Superior temporal gyrus (tissue), 1 donor: ENCODE results near the gene COL4A2.

Experiments used
- DNase-seq: peaks from one replicate; pipeline ENCODE4 v3.0.0-alpha.2; 2016; ENCODE audit errors: extremely low spot score

The COL4A2 gene

DNA sequence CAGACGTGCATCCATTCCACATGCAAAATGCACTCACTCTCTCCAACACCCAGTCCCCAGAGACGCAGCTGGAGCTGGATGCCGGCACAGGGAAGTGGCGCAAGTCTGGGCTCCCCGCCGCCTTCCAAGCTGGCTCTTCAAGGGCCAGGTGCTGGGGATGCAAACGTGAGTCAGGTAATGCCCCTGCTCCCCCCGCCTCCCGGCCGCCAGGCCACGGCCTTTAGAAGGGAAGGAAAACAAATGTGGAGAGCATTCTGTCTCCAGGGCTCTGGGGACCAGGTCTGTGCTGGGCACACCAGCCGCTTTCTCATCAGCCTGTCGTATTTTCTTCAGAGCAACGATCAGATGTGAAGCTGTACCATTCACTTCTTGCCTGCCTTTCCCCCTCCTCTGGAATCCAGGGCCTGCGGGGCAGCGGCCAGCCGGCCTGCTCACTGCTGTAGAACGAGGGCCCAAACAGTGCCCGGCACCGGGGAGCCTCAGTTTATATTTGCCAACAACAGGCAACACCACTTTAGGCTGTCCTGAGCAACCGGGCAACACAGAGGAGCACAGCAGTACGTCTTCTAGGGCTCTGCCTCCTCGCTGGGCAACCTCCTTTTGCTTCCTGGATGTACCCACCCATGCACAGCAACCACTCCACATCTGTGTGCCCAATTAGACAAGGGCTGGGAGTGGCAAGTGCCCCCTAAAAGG, 250.7 kb downstream of the COL4A2 start:
- no peak for DNase-seq

DNA sequence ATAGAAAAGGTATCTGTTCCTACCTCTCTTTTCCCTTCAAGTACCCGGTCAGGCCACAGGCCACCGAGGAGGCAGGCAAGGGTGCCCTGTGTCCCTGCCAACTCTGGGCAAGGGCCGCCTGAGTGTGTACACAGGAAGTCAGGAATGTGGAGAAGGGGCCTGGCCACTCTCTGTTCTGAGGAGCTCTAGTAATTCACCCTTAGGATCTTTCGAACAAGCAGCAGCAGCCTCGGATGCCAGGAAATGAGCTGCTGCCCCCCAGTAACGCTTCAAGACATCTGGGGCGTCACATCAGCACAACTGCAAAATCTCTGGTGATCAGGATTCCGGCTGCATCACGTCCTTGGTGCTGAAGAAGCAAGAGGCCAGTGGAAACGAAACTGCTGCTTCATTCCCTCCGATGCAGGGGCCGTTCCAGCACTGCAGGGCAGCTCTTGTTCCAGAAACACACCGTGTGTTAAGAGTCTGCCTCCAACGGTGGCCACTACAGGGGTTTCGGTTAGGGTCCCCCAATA, 252.4 kb downstream of the COL4A2 start:
- no peak for DNase-seq

DNA sequence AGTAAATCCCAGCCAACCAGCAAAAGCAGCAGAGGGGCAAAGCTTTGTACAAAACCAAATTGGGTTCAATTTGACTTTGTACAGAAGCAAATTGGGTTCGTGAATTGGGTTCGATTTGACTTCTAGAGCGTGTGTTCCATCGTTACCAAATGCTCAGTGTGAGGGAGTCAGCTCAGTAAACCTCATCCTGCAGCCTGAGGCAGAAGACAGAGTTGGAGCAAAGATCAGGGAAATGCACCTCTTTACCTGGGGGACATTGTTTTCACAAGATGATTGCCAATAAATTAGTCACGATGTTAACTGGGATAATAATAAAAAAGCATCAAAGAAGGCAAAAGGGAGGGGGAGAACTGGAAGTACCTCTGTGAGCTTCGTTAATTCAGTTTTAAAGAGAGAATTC, 252.9 kb downstream of the COL4A2 start:
- DNase-seq, result no peak

DNA sequence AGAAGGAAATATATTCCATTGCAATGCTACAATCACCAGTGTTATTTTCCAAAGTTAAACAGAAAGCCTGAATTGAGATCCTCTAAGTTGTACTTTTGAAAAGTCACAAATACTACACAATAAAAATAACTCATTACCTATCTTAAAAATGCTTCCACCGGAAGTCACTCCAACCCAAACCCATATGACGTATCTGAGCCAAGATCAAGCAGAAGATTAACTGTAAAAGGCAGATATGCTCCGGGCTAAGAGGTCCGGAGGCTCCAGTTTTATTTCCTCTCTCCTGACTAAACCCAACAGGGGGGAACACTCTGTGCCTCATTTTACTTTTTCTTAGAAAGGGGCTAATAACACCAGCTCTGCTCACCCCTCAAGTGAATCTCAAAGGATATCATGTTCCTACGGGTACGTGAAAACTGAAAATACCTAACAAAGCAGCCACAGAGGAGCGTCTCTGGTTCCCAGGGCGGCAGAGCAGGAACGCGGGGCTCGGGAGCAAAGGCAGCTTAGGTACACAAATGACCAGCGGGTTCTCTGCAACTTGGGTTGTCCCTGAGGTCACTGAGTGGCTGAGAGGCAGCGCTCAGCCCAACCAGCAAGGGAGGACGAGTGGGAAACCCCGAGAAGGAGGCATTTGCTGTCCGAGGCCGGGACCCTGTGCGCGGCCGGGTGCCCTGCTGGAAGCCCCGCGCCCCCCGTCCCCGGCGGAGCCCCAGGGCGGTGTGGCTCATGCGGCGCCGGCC, 253.7 kb downstream of the COL4A2 start:
- no peak for DNase-seq

DNA sequence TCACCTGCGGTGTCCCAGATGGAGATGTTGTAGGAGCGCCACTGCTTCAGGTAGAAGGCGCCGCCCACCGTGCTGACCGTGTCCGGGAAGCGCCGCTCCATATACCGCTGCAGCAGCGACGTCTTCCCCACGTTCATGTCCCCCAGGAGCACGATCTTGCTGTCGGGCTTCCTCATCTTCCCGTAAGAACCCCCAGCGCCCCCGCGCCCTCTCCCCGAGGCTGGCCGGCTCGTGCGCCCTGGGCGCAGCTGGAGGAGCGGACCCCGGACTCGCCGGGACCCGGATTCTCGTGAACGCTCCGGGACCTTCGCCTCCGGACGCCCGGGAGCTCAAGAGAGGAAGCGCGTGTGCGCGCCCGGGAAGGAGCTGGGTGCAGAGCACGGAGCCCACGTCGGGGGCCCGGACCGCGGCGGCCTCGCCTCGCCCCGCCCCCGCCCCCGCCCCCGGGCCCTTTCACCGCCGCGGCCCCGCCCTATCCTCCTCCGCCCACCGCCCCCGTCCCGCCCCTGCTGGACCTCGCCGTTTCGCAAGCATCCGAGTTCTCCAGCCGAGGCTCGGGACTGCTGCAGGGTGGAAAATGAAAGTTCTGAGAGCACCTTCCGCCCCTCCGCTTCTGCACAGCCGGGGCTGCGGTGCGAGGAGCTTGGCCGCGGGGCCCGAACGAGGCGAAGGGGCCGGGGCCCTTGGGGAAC, 254.4 kb downstream of the COL4A2 start, which contains the start of gene RAB20:
TSS of gene RAB20 (minus strand) at position 379 of the 692 bp plus-strand sequence. CDS start at position 176, 203 bp downstream.
- DNase-seq, result no peak

DNA sequence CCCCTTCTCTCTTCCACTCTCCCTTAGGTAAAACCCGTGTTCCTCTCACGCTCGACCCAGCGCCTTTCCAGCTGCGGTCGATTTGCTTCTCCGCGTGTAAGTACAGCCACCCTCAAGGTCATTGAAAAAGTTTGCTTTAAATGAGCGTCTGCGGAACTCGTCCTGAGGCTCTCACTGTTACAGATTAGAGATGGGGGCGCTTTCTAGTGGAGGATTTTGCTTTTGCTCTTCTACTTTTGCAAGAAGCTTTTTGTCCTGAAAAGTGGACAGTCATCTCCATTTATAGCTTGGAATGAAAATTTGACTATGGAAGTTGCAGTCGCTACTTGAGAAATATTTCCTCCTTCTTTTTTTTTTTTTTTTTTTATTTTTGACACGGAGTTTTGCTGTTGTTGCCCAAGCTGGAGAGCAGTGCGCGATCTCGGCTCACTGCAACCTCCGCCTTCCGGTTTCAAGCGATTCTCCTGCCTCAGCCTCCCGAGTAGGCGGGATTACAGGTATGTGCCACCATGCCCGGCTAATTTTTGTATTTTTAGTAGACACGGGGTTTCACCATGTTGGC, 255.0 kb downstream of the COL4A2 start:
- DNase-seq, result no peak
